Measurements from ENCODE around the gene RBM47.

Gene RBM47

DNA sequence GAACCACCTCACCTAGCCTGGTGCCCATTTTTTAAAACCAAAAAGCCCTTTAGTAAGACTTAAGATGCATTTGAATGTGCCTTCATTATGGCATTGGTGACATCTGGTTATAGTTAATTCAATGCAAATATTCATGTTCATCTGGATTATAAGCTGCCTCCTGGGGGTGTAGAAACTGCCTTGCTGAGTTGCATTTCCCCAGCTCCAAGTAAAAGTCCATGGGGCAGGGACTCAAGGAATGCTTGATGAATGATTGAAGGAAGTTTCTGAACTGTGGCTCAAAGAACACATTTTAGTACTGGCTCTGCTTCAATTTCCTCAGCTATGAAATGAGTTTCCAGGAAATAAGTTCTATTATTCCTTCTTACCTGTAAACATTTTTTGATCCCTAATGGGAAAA, 18.5 kb upstream of the RBM47 start:
- H3K4me3 ChIP-seq (ENCODE audit: low read length): no peak overlapping the region

DNA sequence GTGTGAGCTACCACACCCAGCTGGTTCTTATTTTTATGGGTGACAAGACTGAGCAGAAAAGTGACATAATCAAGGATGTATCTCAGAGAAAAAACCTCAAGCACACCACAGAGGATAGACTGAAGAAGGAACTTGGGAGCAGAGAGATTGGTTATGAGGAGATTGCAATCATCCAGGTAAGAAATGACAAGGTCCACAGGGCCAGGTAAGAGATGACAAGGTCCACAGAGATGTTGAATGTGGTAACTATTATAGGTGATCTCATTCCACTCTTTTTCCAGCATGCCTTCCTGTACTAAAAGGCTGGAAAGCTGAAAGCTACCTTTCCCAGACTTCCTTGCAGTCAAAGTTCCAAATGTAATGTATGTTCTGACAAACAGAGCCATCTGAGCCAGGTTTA, 15.9 kb upstream of the RBM47 start:
- TF ChIP-seq, protein P1, sequence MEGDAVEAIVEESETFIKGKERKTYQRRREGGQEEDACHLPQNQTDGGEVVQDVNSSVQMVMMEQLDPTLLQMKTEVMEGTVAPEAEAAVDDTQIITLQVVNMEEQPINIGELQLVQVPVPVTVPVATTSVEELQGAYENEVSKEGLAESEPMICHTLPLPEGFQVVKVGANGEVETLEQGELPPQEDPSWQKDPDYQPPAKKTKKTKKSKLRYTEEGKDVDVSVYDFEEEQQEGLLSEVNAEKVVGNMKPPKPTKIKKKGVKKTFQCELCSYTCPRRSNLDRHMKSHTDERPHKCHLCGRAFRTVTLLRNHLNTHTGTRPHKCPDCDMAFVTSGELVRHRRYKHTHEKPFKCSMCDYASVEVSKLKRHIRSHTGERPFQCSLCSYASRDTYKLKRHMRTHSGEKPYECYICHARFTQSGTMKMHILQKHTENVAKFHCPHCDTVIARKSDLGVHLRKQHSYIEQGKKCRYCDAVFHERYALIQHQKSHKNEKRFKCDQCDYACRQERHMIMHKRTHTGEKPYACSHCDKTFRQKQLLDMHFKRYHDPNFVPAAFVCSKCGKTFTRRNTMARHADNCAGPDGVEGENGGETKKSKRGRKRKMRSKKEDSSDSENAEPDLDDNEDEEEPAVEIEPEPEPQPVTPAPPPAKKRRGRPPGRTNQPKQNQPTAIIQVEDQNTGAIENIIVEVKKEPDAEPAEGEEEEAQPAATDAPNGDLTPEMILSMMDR (IDR thresholded peaks at IDR 0.05; ENCODE audit: insufficient read depth, low read depth, low read length, missing control alignments): no peak
- no peak for DNase-seq (ENCODE audit: low read depth)

More for the DNA sequence above, 18.5 kb upstream of the RBM47 start:
- TF ChIP-seq, protein P1 (IDR thresholded peaks at IDR 0.05; ENCODE audit: insufficient read depth, low read depth, low read length, missing control alignments): no peak
- no peak for DNase-seq (ENCODE audit: low read depth)

DNA sequence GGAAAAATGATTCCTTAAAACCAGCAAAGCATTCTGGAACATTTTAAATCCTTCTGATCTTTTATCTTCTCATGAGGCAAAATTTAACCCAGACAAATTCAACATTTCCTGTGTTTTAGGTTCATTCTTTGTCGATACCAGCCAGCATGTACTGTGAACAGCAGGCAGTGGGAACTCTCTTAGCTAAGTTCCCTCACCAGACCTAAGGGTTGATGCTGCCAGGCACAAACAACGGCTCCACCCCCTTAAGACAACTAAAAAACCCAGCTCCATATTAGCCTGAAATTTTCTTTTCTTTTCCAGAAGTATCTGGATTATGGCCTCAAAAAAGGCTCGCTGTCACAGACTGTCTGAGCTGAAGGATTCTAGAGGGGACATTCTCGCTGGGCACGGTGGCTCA, 2.4 kb upstream of the RBM47 start:
- TF ChIP-seq, protein P1 (IDR thresholded peaks at IDR 0.05; ENCODE audit: insufficient read depth, low read depth, low read length, missing control alignments): no peak

More for the DNA sequence above, 15.9 kb upstream of the RBM47 start:
- H3K4me3 ChIP-seq (ENCODE audit: low read length): no peak overlapping the region

DNA sequence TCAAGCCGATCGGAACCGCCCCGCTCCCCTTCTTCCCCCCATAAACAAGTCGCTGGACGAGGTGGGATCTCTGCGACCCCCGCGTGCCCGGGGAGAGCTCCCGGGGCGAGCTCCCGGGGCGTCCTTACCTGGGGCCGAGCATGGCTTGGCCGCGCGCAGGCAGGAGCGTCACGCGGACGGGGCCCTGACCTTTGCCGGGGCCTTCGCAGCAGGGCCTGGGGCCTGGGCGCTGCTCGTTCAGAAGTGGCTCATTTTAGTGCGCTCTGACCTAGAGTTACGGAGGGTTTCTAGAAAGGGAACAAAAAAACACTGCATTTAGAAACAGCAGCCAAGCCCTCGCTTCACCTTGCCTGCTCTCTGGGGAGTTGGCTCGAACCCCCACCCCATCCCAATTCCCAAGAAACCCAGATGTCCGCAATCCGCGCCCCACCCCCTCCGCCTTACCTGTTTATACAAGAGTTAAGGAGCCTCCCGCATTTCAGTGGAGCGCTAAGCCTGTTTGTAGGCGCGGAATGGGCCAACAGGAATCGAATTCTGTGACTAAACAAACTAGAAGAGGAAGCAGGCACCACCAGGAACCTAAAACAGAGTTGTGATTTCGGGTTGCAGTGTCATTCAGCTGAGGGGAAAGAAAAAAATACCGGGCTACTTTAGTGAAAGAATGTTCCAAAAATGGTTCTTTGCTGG, 814 bp upstream of the RBM47 start:
- peak overlapping the region; percentile 81 for H3K4me3 ChIP-seq (ENCODE audit: low read length)
- DNase-seq (ENCODE audit: low read depth): peak; percentile 81
- TF ChIP-seq, protein P1 (IDR thresholded peaks at IDR 0.05; ENCODE audit: insufficient read depth, low read depth, low read length, missing control alignments): no peak

More for the DNA sequence above, 2.4 kb upstream of the RBM47 start:
- no peak for DNase-seq (ENCODE audit: low read depth)
- H3K4me3 ChIP-seq (ENCODE audit: low read length): no peak overlapping the region

DNA sequence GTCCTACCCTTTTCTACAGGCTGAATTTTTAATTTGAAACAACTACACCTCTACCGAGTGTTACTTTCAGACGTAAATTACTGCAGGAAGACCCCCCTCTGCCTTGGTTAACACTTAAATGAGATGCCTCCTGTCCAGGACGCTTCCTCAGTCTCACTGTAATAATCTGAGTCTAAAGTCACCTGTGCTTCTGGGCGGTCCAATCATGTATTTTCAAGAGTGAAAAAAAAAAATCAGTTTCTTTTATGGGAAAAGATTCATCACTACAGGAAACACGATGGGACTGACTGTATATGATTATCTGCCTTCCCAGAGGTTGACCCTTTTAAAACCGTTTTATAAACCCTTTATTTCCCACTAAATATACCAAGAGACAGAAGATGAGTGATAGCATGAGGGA, 776 bp downstream of the RBM47 start:
- H3K4me3 ChIP-seq (ENCODE audit: low read length): peak overlapping the region; percentile 81
- peak; percentile 51 for DNase-seq (ENCODE audit: low read depth)
- TF ChIP-seq, protein P1 (IDR thresholded peaks at IDR 0.05; ENCODE audit: insufficient read depth, low read depth, low read length, missing control alignments): no peak

DNA sequence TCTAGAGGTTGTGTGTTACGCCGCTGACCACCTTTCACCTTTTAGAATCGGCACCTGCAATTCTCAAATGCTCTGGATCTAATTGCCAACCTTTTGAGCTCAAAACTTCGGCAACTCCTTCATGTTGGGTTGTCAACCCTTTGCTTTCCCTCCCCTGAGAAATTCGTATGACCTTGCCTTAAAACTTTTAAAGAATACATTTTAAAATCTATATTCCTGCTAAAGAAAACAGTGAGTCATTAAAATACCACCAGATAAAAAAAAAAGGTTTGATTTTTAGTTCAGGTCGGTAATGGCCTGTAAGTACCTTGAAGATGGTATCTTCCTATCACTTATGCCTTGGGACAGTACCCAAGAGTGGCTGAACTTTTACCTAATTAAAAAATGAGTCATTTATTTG, 1.3 kb downstream of the RBM47 start:
- H3K4me3 ChIP-seq (ENCODE audit: low read length): peak overlapping the region; percentile 81
- DNase-seq (ENCODE audit: low read depth): peak; percentile 25

DNA sequence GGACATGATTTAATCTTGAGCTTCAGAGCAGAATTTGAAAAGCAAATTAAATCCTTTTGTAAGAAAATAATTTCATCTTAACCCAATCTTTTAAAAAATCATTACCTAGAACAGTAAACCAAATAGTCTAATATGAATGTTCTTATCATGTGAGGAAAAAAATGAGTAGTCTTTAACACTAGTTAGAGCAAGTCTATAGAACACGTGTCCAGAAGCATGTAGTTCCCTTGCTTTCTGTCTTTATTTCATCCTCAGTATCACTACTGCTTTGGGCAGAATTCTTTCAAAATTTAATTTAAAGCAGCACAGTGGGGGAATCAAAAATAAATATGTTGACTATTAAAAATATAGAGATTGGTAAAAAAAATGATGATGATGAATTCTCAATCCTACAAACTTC, 2.1 kb downstream of the RBM47 start:
- TF ChIP-seq, protein P1 (IDR thresholded peaks at IDR 0.05; ENCODE audit: insufficient read depth, low read depth, low read length, missing control alignments): no peak
- peak; percentile 19 for DNase-seq (ENCODE audit: low read depth)
- peak overlapping the region; percentile 81 for H3K4me3 ChIP-seq (ENCODE audit: low read length)

All from epithelial cell of esophagus (primary cell).